ENCODE results near the gene ELAVL2. TPM values are rescaled to one million over a fixed set of nuclear protein-coding genes. Genes with fewer than 3 reads are reported as not detected.

ELAVL2 gene
- total RNA-seq, 1 donor from 2014 or later: 0.51 TPM

DNA sequence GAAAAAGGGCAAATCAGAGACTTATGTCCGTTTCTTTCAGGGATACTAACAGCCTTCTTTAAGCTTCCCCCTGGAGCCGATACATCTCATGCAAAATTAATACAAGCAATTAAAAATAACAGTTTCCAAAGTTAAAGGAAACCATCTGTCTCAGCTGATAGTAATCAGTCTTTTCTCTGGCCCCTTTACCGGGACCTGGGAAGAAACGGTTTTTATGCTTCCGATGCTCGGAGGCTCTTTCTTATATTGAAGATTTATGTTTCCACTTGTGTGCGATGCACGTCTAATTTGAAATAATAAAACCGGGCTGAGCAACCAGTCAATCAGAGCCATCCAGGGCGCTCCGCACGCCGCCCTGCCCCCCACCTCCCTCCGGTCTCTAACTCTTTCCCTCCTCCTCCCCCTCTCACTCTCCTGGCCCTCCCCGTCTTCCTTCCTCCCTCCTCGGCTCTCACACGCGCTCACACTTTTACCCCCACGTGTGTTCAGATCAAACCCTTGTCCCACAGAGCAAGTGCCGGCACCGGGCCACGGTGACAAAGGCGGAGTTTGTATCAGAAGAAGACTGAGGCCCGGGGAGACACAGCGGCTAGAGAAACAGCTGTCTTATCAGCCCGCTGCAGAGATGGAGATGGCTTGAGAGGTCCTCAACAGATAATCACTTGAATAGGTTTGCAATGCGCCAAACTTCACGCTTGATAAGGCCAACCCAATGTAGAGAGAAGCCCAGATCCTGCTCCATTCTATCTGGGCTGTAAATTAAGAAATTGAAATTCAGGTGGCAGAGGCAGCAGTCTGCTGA, 5.1 kb upstream of the ELAVL2 start:
- H3K9me3 Mint-ChIP-seq (ENCODE audit: unreplicated experiment): no peaks in the 10 kb centered on the region
- TF ChIP-seq, protein P1, sequence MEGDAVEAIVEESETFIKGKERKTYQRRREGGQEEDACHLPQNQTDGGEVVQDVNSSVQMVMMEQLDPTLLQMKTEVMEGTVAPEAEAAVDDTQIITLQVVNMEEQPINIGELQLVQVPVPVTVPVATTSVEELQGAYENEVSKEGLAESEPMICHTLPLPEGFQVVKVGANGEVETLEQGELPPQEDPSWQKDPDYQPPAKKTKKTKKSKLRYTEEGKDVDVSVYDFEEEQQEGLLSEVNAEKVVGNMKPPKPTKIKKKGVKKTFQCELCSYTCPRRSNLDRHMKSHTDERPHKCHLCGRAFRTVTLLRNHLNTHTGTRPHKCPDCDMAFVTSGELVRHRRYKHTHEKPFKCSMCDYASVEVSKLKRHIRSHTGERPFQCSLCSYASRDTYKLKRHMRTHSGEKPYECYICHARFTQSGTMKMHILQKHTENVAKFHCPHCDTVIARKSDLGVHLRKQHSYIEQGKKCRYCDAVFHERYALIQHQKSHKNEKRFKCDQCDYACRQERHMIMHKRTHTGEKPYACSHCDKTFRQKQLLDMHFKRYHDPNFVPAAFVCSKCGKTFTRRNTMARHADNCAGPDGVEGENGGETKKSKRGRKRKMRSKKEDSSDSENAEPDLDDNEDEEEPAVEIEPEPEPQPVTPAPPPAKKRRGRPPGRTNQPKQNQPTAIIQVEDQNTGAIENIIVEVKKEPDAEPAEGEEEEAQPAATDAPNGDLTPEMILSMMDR (IDR thresholded peaks at IDR 0.05): no peak
- no peak for DNase-seq (ENCODE audit: extremely low spot score, unreplicated experiment)
- H3K27me3 Mint-ChIP-seq (ENCODE audit: unreplicated experiment): peaks cover 47% of the 10 kb centered on the region
- H3K4me3 Mint-ChIP-seq (ENCODE audit: unreplicated experiment): no peak overlapping the region
- no peaks in the 10 kb centered on the region for H3K36me3 Mint-ChIP-seq (ENCODE audit: unreplicated experiment)
- no peak overlapping the region for H3K27ac Mint-ChIP-seq (ENCODE audit: unreplicated experiment)
- peaks cover 2% of the 10 kb centered on the region for H3K4me1 Mint-ChIP-seq (ENCODE audit: unreplicated experiment)

DNA sequence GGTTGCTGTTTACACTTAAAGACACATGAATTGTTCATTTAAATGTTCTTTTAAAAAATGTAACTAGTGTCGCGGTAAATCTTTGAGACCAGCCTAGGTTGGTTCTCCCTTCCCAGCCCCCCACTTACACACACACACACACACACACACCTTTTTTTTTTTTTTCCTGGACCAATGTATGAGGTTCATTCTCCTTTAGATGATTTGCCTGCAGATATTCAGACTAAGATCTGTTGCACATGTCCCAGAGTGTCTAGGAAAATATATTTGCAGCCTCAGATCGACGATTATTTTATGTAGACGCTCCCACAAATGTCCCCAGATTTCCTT, 4.4 kb upstream of the ELAVL2 start:
- TF ChIP-seq, protein P1 (IDR thresholded peaks at IDR 0.05): no peak
- Mint-ChIP-seq H3K36me3 (ENCODE audit: unreplicated experiment) (no peaks in the 10 kb centered on the region), H3K27me3 (ENCODE audit: unreplicated experiment) (peaks cover 41% of the 10 kb centered on the region), H3K4me3 (ENCODE audit: unreplicated experiment) (no peak overlapping the region), H3K27ac (ENCODE audit: unreplicated experiment) (no peak overlapping the region), H3K9me3 (ENCODE audit: unreplicated experiment) (no peaks in the 10 kb centered on the region), H3K4me1 (ENCODE audit: unreplicated experiment) (peaks cover 2% of the 10 kb centered on the region)
- no peak for DNase-seq (ENCODE audit: extremely low spot score, unreplicated experiment)

- H3K27me3 Mint-ChIP-seq (ENCODE audit: unreplicated experiment): peaks cover 41% of the 10 kb centered on the region
- no peak for DNase-seq (ENCODE audit: extremely low spot score, unreplicated experiment)
- TF ChIP-seq, protein P1 (IDR thresholded peaks at IDR 0.05): no peak
- no peak overlapping the region for H3K27ac Mint-ChIP-seq (ENCODE audit: unreplicated experiment)
- H3K4me3 Mint-ChIP-seq (ENCODE audit: unreplicated experiment): no peak overlapping the region
- peaks cover 2% of the 10 kb centered on the region for H3K4me1 Mint-ChIP-seq (ENCODE audit: unreplicated experiment)
- H3K36me3 Mint-ChIP-seq (ENCODE audit: unreplicated experiment): no peaks in the 10 kb centered on the region
- no peaks in the 10 kb centered on the region for H3K9me3 Mint-ChIP-seq (ENCODE audit: unreplicated experiment)
Observed at GRCh38 chr9:23829580-23830475, 3.8 kb upstream of the ELAVL2 start.

- DNase-seq (ENCODE audit: extremely low spot score, unreplicated experiment): no peak
- H3K27ac Mint-ChIP-seq (ENCODE audit: unreplicated experiment): no peak overlapping the region
- H3K36me3 Mint-ChIP-seq (ENCODE audit: unreplicated experiment): no peaks in the 10 kb centered on the region
- H3K4me1 Mint-ChIP-seq (ENCODE audit: unreplicated experiment): peaks cover 10% of the 10 kb centered on the region
- no peaks in the 10 kb centered on the region for H3K9me3 Mint-ChIP-seq (ENCODE audit: unreplicated experiment)
- H3K27me3 Mint-ChIP-seq (ENCODE audit: unreplicated experiment): peaks cover 24% of the 10 kb centered on the region
- H3K4me3 Mint-ChIP-seq (ENCODE audit: unreplicated experiment): no peak overlapping the region
- TF ChIP-seq, protein P1 (IDR thresholded peaks at IDR 0.05): no peak
Observed at GRCh38 chr9:23825700-23826099, 340 bp downstream of the ELAVL2 start.

Data from osteocyte (in vitro differentiated cells).